HCT116 (cell line): ENCODE results near the gene PCSK6. TPM values are rescaled to one million over a fixed set of nuclear protein-coding genes. Genes with fewer than 3 reads are reported as not detected.

Experiments used
- ATAC-seq: fragments of 200-7000 bp; cut with Tn5 transposase; 2 replicates; pipeline ENCODE4 v1.9.1; 2020; ENCODE audit warnings: mild to moderate bottlenecking, moderate library complexity
- BruUV-seq: library from RNA; stranded (reverse); fragments of 400-500 nt; replicated peaks from 2 replicates; lab custom pipeline; 2021; lab: Mats Ljungman, UMichigan
- CTCF ChIA-PET: fragments of 300-600 bp; sonication (Branson Sonifier 250); formaldehyde crosslinking; loops from one replicate; lab custom pipeline; 2021; ENCODE audit warnings: antibody characterized with exemption; lab: Charles Lee
- POLR2A ChIA-PET: fragments of 300-600, 350-600 bp; sonication (Branson Sonifier 250); formaldehyde crosslinking; loops from one replicate; lab custom pipeline; 2021; ENCODE audit warnings: antibody characterized with exemption; lab: Charles Lee
- RAD21 ChIA-PET, 2 experiments: fragments of 300-600 bp; sonication (Branson Sonifier 250); formaldehyde crosslinking; loops; one replicate each; lab custom pipeline; 2023; ENCODE audit warnings: low total read pairs in 2 of 2; ENCODE audit not compliant: uncharacterized antibody in 2 of 2, unreplicated experiment in 2 of 2, low non-redundant PET in 1 of 2; lab: Charles Lee
- DNase-seq: peaks from one replicate; pipeline ENCODE4 v3.0.0-alpha.2; 2010; ENCODE audit warnings: low read depth, low spot score
- H2AFZ ChIP-seq: fragments of 200-600 bp; shearing (Covaris generic), sonication (generic); 2 replicates; pipeline ENCODE4 v1.6.1; 2017; ENCODE audit warnings: low read depth, mixed run types, mixed read lengths, antibody characterized with exemption, low read length; ENCODE audit not compliant: poor library complexity, severe bottlenecking
- H3K27ac ChIP-seq: 2 replicates; pipeline ENCODE4 v1.5.1; 2012; ENCODE audit warnings: low read depth, low read length
- H3K27me3 ChIP-seq: fragments of 200-600 bp; sonication (generic); 2 replicates; pipeline ENCODE4 v1.6.1; 2016; ENCODE audit warnings: mixed run types, low read length, mixed read lengths; ENCODE audit not compliant: insufficient read depth
- H3K36me3 ChIP-seq, 2 experiments: fragments of 200-500 bp in 1 of 2; fragments of 200-600 bp in 1 of 2; sonication (Bioruptor generic) in 1 of 2; sonication (generic) in 1 of 2; 2 replicates each; pipeline versions ENCODE4 v1.5.1 to v1.6.1; 2014 to 2016; ENCODE audit warnings: low read length in 2 of 2, inconsistent platforms in 1 of 2, mixed read lengths in 1 of 2, mixed run types in 1 of 2; ENCODE audit not compliant: insufficient read depth in 2 of 2, control insufficient read depth in 1 of 2
- H3K4me1 ChIP-seq, 2 experiments: fragments of 200-600 bp in 1 of 2; sonication (generic) in 1 of 2; 2 replicates each; pipeline versions ENCODE4 v1.5.1 to v1.6.1; 2012 to 2017; ENCODE audit warnings: low read length in 2 of 2, inconsistent platforms in 1 of 2, mild to moderate bottlenecking in 1 of 2, mixed read lengths in 1 of 2, mixed run types in 1 of 2, moderate library complexity in 1 of 2; ENCODE audit not compliant: insufficient read depth in 2 of 2, control insufficient read depth in 1 of 2
- H3K4me2 ChIP-seq: fragments of 200-600 bp; sonication (generic); 2 replicates; pipeline ENCODE4 v1.6.1; 2017; ENCODE audit warnings: mixed run types, low read length, mixed read lengths
- H3K4me3 ChIP-seq, 2 experiments: fragments of 200-600 bp in 1 of 2; sonication (generic) in 1 of 2; replicated peaks in 1 of 2; 2 replicates each; pipeline ENCODE4 v1.5.1; 2011 to 2016; ENCODE audit warnings: low read length in 2 of 2, control low read depth in 1 of 2, low read depth in 1 of 2, mild to moderate bottlenecking in 1 of 2, mixed read lengths in 1 of 2, mixed run types in 1 of 2
- H3K79me2 ChIP-seq: fragments of 200-600 bp; sonication (generic); 2 replicates; pipeline ENCODE4 v1.6.1; 2017; ENCODE audit warnings: mild to moderate bottlenecking, mixed run types, low read length, moderate library complexity, mixed read lengths; ENCODE audit not compliant: insufficient read depth
- H3K9ac ChIP-seq: fragments of 200-600 bp; sonication (generic); 2 replicates; pipeline ENCODE4 v1.6.1; 2016; ENCODE audit warnings: low read length, mixed read lengths
- H3K9me2 ChIP-seq: fragments of 200-600 bp; sonication (generic), shearing (Covaris generic); 2 replicates; pipeline ENCODE4 v1.6.1; 2017; ENCODE audit warnings: mixed run types, mild to moderate bottlenecking, moderate library complexity; ENCODE audit not compliant: insufficient read depth
- H3K9me3 ChIP-seq, 2 experiments: fragments of 200-500 bp in 1 of 2; fragments of 200-600 bp in 1 of 2; sonication (Bioruptor generic) in 1 of 2; sonication (generic) in 1 of 2; 2 replicates each; pipeline ENCODE4 v1.6.1; 2014 to 2017; ENCODE audit warnings: low read length in 2 of 2, mixed read lengths in 2 of 2, inconsistent platforms in 1 of 2, low read depth in 1 of 2, mild to moderate bottlenecking in 1 of 2, mixed run types in 1 of 2, moderate library complexity in 1 of 2; ENCODE audit not compliant: control insufficient read depth in 1 of 2, insufficient read depth in 1 of 2
- H4K20me1 ChIP-seq: fragments of 200-600 bp; sonication (generic), shearing (Covaris generic); 2 replicates; pipeline ENCODE4 v1.6.1; 2017; ENCODE audit warnings: mixed run types, mild to moderate bottlenecking, moderate library complexity; ENCODE audit not compliant: insufficient read depth
- CTCF ChIP-seq, 3 experiments: fragments of 200-600 bp in 1 of 3; sonication (generic) in 1 of 3; IDR thresholded peaks in 2 of 3; conservative IDR thresholded peaks in 1 of 3; 2 replicates each; pipeline ENCODE4 v1.5.1; 2012 to 2017; ENCODE audit warnings: low read depth in 2 of 3, low read length in 2 of 3, antibody characterized with exemption in 1 of 3, borderline replicate concordance in 1 of 3, control low read depth in 1 of 3, mild to moderate bottlenecking in 1 of 3, mixed read lengths in 1 of 3, mixed run types in 1 of 3, moderate library complexity in 1 of 3; ENCODE audit not compliant: insufficient read depth in 1 of 3
- EZH2phosphoT487 ChIP-seq: fragments of 200-600 bp; IDR thresholded peaks from 2 replicates; pipeline ENCODE4 v1.6.1; 2018; ENCODE audit warnings: antibody characterized with exemption, borderline replicate concordance
- RAD21 ChIP-seq: IDR thresholded peaks from 2 replicates; pipeline ENCODE4 v1.6.1; 2012; ENCODE audit warnings: low read depth, mild to moderate bottlenecking
- intact Hi-C: fragments of 100-400 bp; cut with micrococcal nuclease; formaldehyde crosslinking; loops from 2 replicates; pipeline ENCODE4 v1.10.0; 2022
- total RNA-seq: library from RNA; stranded (reverse); gene quantifications from one replicate; pipeline ENCODE4 v1.2.1, GENCODE V29; 2021; ENCODE audit not compliant: unreplicated experiment

The PCSK6 gene
- total RNA-seq, 1 experiment from 2014 or later, result 13.5 TPM

DNA sequence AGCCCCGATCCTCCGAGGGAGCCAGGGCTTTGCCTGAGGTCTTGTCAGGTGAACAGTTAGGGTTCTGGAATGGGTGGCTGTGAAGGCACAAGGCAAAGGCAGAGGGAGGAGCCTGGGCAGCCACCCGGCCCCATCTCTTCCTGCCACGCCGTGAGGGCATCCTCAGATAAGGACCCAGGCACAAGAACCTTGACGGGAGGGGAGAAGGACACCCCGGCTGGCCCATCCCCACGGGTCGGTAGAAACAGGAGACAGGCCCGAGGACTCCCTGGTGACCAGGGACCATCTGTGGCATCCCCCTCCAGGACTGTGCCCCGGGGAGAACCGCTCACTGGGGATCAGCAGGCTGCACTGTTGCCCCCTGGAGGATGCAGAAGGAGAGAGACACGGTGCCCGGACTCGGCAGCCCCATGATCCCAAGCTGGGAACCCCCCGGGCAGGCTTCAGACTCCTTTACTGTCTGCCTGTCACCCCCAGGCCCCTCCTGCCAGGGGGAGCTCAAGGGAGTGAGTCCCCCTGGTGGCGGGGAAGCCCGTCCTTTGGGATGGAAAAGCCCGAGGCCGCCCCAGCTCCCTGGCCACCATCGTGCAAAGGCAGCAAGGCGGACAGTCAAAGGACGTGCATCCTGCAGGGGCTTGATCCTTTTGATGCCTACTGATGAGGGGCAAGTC, 12.3 kb upstream of the PCSK6 start:
- H2AFZ ChIP-seq, result peak overlapping the region; percentile 94
- intact Hi-C loops, result loop anchor here (2.0 to 5.0 kb wide), 2 partner anchors 140 to 201 kb away; no protein-coding TSS in a partner anchor

More for the DNA sequence above, 12.3 kb upstream of the PCSK6 start:
- H3K27me3 ChIP-seq, result no peaks in the 10 kb centered on the region
- H4K20me1 ChIP-seq, result no peaks in the 10 kb centered on the region
- H3K36me3 ChIP-seq, result no peaks in the 10 kb centered on the region
- H3K9me3 ChIP-seq, result no peaks in the 10 kb centered on the region
- no peaks in the 10 kb centered on the region for H3K9me2 ChIP-seq
- H3K4me1 ChIP-seq, result peaks cover 0 to 12% of the 10 kb centered on the region in 2 experiments; a peak in 3 of 4 replicates
- RAD21 ChIA-PET, result interaction anchor here in 1 of 2 experiments (1.3 kb wide), 1 partner anchor 167 kb away, joined by 3 read pairs; no protein-coding TSS in a partner anchor
- DNase-seq, result peak; percentile 22
- H3K4me3 ChIP-seq, result peak overlapping the region in 1 of 2 experiments; percentile 39; a peak in 3 of 4 replicates
- H3K9ac ChIP-seq, result no peak overlapping the region
- TF ChIP-seq RAD21, result peak; percentile 63
- peak; percentile 47 to 82 (median 82); a peak in 5 of 6 replicates for TF ChIP-seq CTCF (IDR thresholded peaks at IDR 0.05 in 2 of 3, conservative IDR thresholded peaks at IDR 0.05 in 1 of 3; ENCODE audit: borderline replicate concordance in 1 of 3, insufficient read depth in 1 of 3, low read depth in 2 of 3, low read length in 2 of 3)
- TF ChIP-seq EZH2phosphoT487, result no peak
- peak overlapping the region; percentile 76 for H3K4me2 ChIP-seq
- no TSS peak for BruUV-seq
- no peak overlapping the region for H3K27ac ChIP-seq
- H3K79me2 ChIP-seq, result no peaks in the 10 kb centered on the region
- POLR2A ChIA-PET, result no interaction called here
- CTCF ChIA-PET, result interaction anchor here (0.7 to 1.4 kb wide), 4 partner anchors 9 to 213 kb away, joined by 3 to 6 read pairs (median 4); no protein-coding TSS in a partner anchor
- ATAC-seq, result peak; percentile 98
